Neural cell (in vitro differentiated cells): ENCODE measurements around the gene FAT2. TPM values are rescaled to one million over a fixed set of nuclear protein-coding genes. Genes with fewer than 3 reads are reported as not detected.

Source experiments
- H2AFZ ChIP-seq: fragments of 200-600, 300-800 bp; sonication (generic), shearing (Covaris generic); 2 replicates; pipeline ENCODE4 v1.6.0; 2014; ENCODE audit warnings: low read depth, mild to moderate bottlenecking, antibody characterized with exemption, low read length, moderate library complexity
- H3F3A ChIP-seq: fragments of 200-600 bp; shearing (Covaris generic); 2 replicates; pipeline ENCODE4 v1.6.1; 2016; ENCODE audit warnings: mild to moderate bottlenecking, moderate library complexity, mixed read lengths, antibody characterized with exemption, low read length; ENCODE audit not compliant: insufficient read depth, poor library complexity, severe bottlenecking
- H3K27ac ChIP-seq: fragments of 200-600, 300-800 bp; sonication (generic), shearing (Covaris generic); 2 replicates; pipeline ENCODE4 v1.5.1; 2014; ENCODE audit warnings: mild to moderate bottlenecking, low read length, moderate library complexity
- H3K27me3 ChIP-seq: fragments of 300-800, 200-600 bp; sonication (generic), shearing (Covaris generic); 2 replicates; pipeline ENCODE4 v1.6.0; 2014; ENCODE audit warnings: mild to moderate bottlenecking, low read depth, low read length, moderate library complexity; ENCODE audit not compliant: insufficient read depth
- H3K36me3 ChIP-seq: fragments of 300-800, 200-600 bp; sonication (generic), shearing (Covaris generic); 2 replicates; pipeline ENCODE4 v1.5.1; 2014; ENCODE audit warnings: mild to moderate bottlenecking, antibody characterized with exemption, low read length, moderate library complexity; ENCODE audit not compliant: insufficient read depth
- H3K4me2 ChIP-seq: fragments of 300-800, 200-600 bp; sonication (generic), shearing (Covaris generic); 2 replicates; pipeline ENCODE4 v1.6.0; 2014; ENCODE audit warnings: mild to moderate bottlenecking, low read length
- H3K4me3 ChIP-seq: fragments of 300-800, 200-600 bp; sonication (generic), shearing (Covaris generic); 2 replicates; pipeline ENCODE4 v1.5.1; 2014; ENCODE audit warnings: mild to moderate bottlenecking, low read length, moderate library complexity
- H3K79me2 ChIP-seq: fragments of 200-600 bp; shearing (Covaris generic); replicated peaks from 2 replicates; pipeline ENCODE4 v1.6.0; 2014; ENCODE audit warnings: mild to moderate bottlenecking, low read length, moderate library complexity; ENCODE audit not compliant: insufficient read depth
- H3K9ac ChIP-seq: fragments of 300-800, 200-600 bp; sonication (generic), shearing (Covaris generic); 2 replicates; pipeline ENCODE4 v1.6.1; 2016; ENCODE audit warnings: mild to moderate bottlenecking, low read length, mixed read lengths
- H3K9me2 ChIP-seq: fragments of 200-600 bp; shearing (Covaris generic); 2 replicates; pipeline ENCODE4 v1.6.1; 2016; ENCODE audit warnings: mild to moderate bottlenecking, low read length, mixed read lengths; ENCODE audit not compliant: insufficient read depth
- H3K9me3 ChIP-seq: fragments of 200-600, 300-800 bp; sonication (generic), shearing (Covaris generic); 2 replicates; pipeline ENCODE4 v1.6.1; 2016; ENCODE audit warnings: mild to moderate bottlenecking, mixed run types, low read length, moderate library complexity, mixed read lengths
- H4K20me1 ChIP-seq: fragments of 200-600 bp; shearing (Covaris generic); 2 replicates; pipeline ENCODE4 v1.6.1; 2016; ENCODE audit warnings: mild to moderate bottlenecking, mixed run types; ENCODE audit not compliant: insufficient read depth
- EP300 ChIP-seq: fragments of 450-650 bp; conservative IDR thresholded peaks from 2 replicates; pipeline ENCODE4 v1.6.1; 2014; ENCODE audit warnings: antibody characterized with exemption, mild to moderate bottlenecking, moderate library complexity; ENCODE audit not compliant: poor library complexity, severe bottlenecking
- EZH2 ChIP-seq: fragments of 200-600, 300-800 bp; shearing (Covaris generic), sonication (generic); IDR thresholded peaks from 2 replicates; pipeline ENCODE4 v1.6.1; 2014; ENCODE audit warnings: antibody characterized with exemption, low read length, borderline replicate concordance, mild to moderate bottlenecking; ENCODE audit not compliant: insufficient read depth, poor library complexity, severe bottlenecking
- MXI1 ChIP-seq: fragments of 450-650 bp; conservative IDR thresholded peaks from 2 replicates; pipeline ENCODE4 v1.6.1; 2014; ENCODE audit warnings: antibody characterized with exemption, mild to moderate bottlenecking; ENCODE audit not compliant: poor library complexity, severe bottlenecking
- POLR2AphosphoS5 ChIP-seq: IDR thresholded peaks from 2 replicates; pipeline ENCODE4 v1.6.1; 2012
- RAD21 ChIP-seq: fragments of 450-650 bp; conservative IDR thresholded peaks from 2 replicates; pipeline ENCODE4 v1.6.1; 2014; ENCODE audit warnings: antibody characterized with exemption, mild to moderate bottlenecking, moderate library complexity
- REST ChIP-seq: IDR thresholded peaks from 2 replicates; pipeline ENCODE4 v1.6.1; 2012; ENCODE audit warnings: borderline replicate concordance
- SMC3 ChIP-seq: fragments of 450-650 bp; conservative IDR thresholded peaks from 2 replicates; pipeline ENCODE4 v1.6.1; 2014; ENCODE audit warnings: antibody characterized with exemption, mild to moderate bottlenecking, moderate library complexity; ENCODE audit not compliant: poor library complexity
- TAF1 ChIP-seq: IDR thresholded peaks from 2 replicates; pipeline ENCODE4 v1.6.1; 2012; ENCODE audit warnings: low read depth
- polyA plus RNA-seq: library from polyadenylated mRNA; depleted of rRNA; stranded (reverse); fragments of >200 nt; gene quantifications from 2 replicates; pipeline ENCODE4 v1.2.3, GENCODE V29; 2014
- TF ChIP-seq, protein P1 (sequence below): fragments of 450-650 bp; IDR thresholded peaks from 2 replicates; pipeline ENCODE4 v1.5.1; 2014; ENCODE audit warnings: antibody characterized with exemption, mild to moderate bottlenecking, moderate library complexity; ENCODE audit not compliant: poor library complexity, severe bottlenecking

FAT2 gene
- polyA plus RNA-seq, 1 donor from 2014 or later, result not detected

DNA sequence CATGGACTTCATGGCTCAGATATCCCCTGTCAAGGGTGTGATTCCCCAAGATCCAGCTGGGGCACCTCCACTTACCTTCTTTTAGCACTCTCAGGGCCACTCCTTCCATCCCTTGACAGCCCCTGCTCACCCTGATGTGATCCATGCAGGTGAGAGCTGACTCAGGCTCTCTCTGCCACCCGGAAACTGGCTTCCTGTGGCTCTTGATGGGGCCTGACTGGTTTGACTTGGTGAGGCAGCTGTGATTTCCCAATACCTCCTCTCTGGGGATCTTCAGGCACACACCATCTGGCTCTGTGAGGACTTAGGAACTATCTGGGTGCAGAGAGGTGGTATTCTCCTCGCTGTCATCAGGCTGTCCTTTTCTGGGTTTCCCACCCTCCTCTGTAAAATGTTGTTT, 7.9 kb upstream of the FAT2 start:
- no peak for TF ChIP-seq SMC3
- no peak for TF ChIP-seq RAD21
- TF ChIP-seq MXI1, result no peak
- no peak for TF ChIP-seq EZH2
- no peak for TF ChIP-seq REST
- TF ChIP-seq, protein P1, sequence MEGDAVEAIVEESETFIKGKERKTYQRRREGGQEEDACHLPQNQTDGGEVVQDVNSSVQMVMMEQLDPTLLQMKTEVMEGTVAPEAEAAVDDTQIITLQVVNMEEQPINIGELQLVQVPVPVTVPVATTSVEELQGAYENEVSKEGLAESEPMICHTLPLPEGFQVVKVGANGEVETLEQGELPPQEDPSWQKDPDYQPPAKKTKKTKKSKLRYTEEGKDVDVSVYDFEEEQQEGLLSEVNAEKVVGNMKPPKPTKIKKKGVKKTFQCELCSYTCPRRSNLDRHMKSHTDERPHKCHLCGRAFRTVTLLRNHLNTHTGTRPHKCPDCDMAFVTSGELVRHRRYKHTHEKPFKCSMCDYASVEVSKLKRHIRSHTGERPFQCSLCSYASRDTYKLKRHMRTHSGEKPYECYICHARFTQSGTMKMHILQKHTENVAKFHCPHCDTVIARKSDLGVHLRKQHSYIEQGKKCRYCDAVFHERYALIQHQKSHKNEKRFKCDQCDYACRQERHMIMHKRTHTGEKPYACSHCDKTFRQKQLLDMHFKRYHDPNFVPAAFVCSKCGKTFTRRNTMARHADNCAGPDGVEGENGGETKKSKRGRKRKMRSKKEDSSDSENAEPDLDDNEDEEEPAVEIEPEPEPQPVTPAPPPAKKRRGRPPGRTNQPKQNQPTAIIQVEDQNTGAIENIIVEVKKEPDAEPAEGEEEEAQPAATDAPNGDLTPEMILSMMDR, result no peak
- TF ChIP-seq TAF1, result no peak
- no peak for TF ChIP-seq EP300
- TF ChIP-seq POLR2AphosphoS5, result no peak
- Histone ChIP-seq H3K9me3 (no peaks in the 10 kb centered on the region), H3K36me3 (no peaks in the 10 kb centered on the region), H3K79me2 (no peaks in the 10 kb centered on the region), H3K4me3 (no peak overlapping the region), H3K9me2 (no peaks in the 10 kb centered on the region), H3K27ac (no peak overlapping the region), H4K20me1 (no peaks in the 10 kb centered on the region), H3F3A (no peaks in the 10 kb centered on the region), H3K9ac (no peak overlapping the region), H3K27me3 (no peaks in the 10 kb centered on the region), H2AFZ (no peak overlapping the region), H3K4me2 (no peak overlapping the region)

DNA sequence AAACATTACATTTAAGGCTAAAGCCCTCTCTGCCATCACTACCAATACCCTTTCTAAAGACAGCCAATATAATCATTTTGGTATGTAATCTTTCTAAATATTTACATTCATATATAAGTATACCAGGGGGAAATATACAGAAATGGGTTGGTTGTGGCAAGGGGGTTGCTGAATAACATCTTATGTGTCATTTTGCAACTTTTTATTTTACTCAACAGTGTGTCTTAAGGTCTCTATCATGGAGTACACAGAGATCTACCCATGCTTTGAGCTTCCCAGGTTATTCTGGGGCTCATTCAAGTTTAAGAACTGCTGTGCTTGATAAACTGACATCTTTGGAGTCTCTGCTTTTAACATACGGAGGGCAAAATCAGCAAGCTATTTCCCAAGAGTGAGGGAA, 7.4 kb upstream of the FAT2 start:
- Histone ChIP-seq H3K9ac (no peak overlapping the region), H3K4me3 (no peak overlapping the region), H3K9me3 (no peaks in the 10 kb centered on the region), H2AFZ (no peak overlapping the region), H4K20me1 (no peaks in the 10 kb centered on the region), H3K4me2 (no peak overlapping the region), H3K27me3 (no peaks in the 10 kb centered on the region), H3K79me2 (no peaks in the 10 kb centered on the region), H3K36me3 (no peaks in the 10 kb centered on the region), H3K27ac (no peak overlapping the region), H3K9me2 (no peaks in the 10 kb centered on the region), H3F3A (no peaks in the 10 kb centered on the region)
- TF ChIP-seq SMC3 (no peak), TAF1 (no peak), POLR2AphosphoS5 (no peak), MXI1 (no peak), RAD21 (no peak), EP300 (no peak), REST (no peak)
